ENCODE results near the gene NMS.

Gene NMS

DNA sequence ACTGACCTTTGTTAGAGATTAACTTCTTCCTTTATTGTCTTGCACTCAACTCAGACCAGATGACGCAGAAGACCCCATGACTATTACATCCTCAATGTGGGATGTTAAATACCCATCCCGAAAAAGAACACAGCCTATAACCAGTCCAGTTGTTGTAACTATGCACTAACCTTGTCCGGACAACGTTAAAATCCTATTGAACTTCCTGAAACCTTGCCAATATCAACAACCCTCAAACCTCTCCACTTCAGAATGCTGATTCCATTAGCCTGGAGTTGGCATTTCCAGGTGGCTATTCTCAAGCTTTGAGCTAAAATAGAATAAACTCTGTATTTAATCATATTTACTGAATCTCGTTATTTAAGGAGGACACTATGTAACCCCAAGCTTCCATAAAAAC, 13.6 kb downstream of the NMS start:
- no peak overlapping the region for H3K4me3 ChIP-seq (replicated peaks in 1 of 2; ENCODE audit: low read depth in 2 of 2, low read length in 2 of 2)
- TF ChIP-seq CTCF (IDR thresholded peaks at IDR 0.05; ENCODE audit: low read depth, low read length) = no peak
- DNase-seq (ENCODE audit: low read depth in 2 of 2) = no peak

DNA sequence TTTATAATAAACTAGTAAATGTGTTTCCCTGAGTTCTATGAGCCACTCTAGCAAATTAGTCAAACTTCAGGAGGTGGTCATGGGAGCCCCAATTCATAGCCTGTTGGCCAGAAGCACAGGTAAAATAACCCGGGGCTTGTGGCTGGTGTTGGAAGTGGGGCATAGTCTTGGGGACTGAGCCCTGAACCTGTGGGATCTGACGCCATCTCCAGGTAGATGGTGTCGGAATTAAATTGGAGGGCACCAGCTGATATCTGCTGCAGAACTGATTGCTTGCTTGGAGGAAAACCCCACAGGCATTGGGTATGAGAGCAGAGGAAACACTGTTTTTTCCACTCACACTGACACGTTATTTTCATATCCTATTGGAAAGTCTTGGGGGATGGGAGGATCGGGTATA, 14.1 kb downstream of the NMS start:
- H3K4me3 ChIP-seq (replicated peaks in 1 of 2; ENCODE audit: low read depth in 2 of 2, low read length in 2 of 2) = no peak overlapping the region
- no peak for TF ChIP-seq CTCF (IDR thresholded peaks at IDR 0.05; ENCODE audit: low read depth, low read length)
- no peak for DNase-seq (ENCODE audit: low read depth in 2 of 2)

DNA sequence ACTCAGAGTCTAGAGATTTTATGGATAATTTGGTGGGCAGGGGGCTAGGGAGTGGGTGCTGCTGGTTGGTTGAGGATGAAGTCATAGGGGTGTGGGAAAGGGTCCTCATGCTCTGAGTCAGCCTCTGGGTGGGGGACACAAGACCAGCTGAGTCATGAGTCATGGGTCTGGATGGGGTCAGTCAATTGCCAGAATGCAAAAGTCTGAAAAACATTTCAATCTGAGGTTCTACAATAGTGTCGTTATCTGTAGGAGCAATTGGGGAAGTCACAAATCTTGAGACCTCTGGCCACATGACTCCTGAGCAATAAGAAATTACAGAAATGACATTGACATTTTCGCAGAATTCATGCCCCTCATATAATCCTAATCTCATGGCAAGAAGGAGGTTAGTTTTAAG, 15.1 kb downstream of the NMS start:
- DNase-seq (ENCODE audit: low read depth in 2 of 2) = no peak
- TF ChIP-seq CTCF (IDR thresholded peaks at IDR 0.05; ENCODE audit: low read depth, low read length) = no peak
- H3K4me3 ChIP-seq (replicated peaks in 1 of 2; ENCODE audit: low read depth in 2 of 2, low read length in 2 of 2) = no peak overlapping the region

GRCh38 chr2:100494712-100495111, 24.4 kb downstream of the NMS start:
- no peak for TF ChIP-seq CTCF (IDR thresholded peaks at IDR 0.05; ENCODE audit: low read depth, low read length)
- no peak for DNase-seq (ENCODE audit: low read depth in 2 of 2)
- no peak overlapping the region for H3K4me3 ChIP-seq (replicated peaks in 1 of 2; ENCODE audit: low read depth in 2 of 2, low read length in 2 of 2)

GRCh38 chr2:100502782-100503181, 32.5 kb downstream of the NMS start:
- TF ChIP-seq CTCF (IDR thresholded peaks at IDR 0.05; ENCODE audit: low read depth, low read length) = no peak
- H3K4me3 ChIP-seq (replicated peaks in 1 of 2; ENCODE audit: low read depth in 2 of 2, low read length in 2 of 2) = no peak overlapping the region
- DNase-seq (ENCODE audit: low read depth in 2 of 2) = no peak

GRCh38 chr2:100504542-100504941, 34.3 kb downstream of the NMS start:
- no peak overlapping the region for H3K4me3 ChIP-seq (replicated peaks in 1 of 2; ENCODE audit: low read depth in 2 of 2, low read length in 2 of 2)
- no peak for DNase-seq (ENCODE audit: low read depth in 2 of 2)
- no peak for TF ChIP-seq CTCF (IDR thresholded peaks at IDR 0.05; ENCODE audit: low read depth, low read length)

- no peak for DNase-seq (ENCODE audit: low read depth in 2 of 2)
- no peak overlapping the region for H3K4me3 ChIP-seq (replicated peaks in 1 of 2; ENCODE audit: low read depth in 2 of 2, low read length in 2 of 2)
- TF ChIP-seq CTCF (IDR thresholded peaks at IDR 0.05; ENCODE audit: low read depth, low read length) = no peak
Observed at GRCh38 chr2:100509066-100509465, 38.8 kb downstream of the NMS start.
